ENCODE results near the gene NOVA1.
A peak's percentile ranks its signal among the peaks of the same experiment; 100 is the strongest.

NOVA1 gene

GRCh38 chr14:26444822-26445221 is 153.0 kb downstream of the NOVA1 start:
- peak; percentile 4 for DNase-seq (ENCODE audit: low spot score)

GRCh38 chr14:26443654-26444053 is 154.2 kb downstream of the NOVA1 start:
- no peak for DNase-seq (ENCODE audit: low spot score)

- DNase-seq (ENCODE audit: low spot score), result no peak
Measured at GRCh38 chr14:26429205-26429604, 168.6 kb downstream of the NOVA1 start.

GRCh38 chr14:26427097-26427496 is 170.7 kb downstream of the NOVA1 start:
- peak; percentile 9 for DNase-seq (ENCODE audit: low spot score)

GRCh38 chr14:26424537-26424936 is 173.3 kb downstream of the NOVA1 start:
- no peak for DNase-seq (ENCODE audit: low spot score)

- DNase-seq (ENCODE audit: low spot score), result no peak
Measured at GRCh38 chr14:26415618-26416123, 182.2 kb downstream of the NOVA1 start.

- DNase-seq (ENCODE audit: low spot score), result peak; percentile 53
Measured at GRCh38 chr14:26414926-26415325, 182.9 kb downstream of the NOVA1 start.

GRCh38 chr14:26414103-26414502 is 183.7 kb downstream of the NOVA1 start:
- no peak for DNase-seq (ENCODE audit: low spot score)

- DNase-seq (ENCODE audit: low spot score), result no peak
Measured at GRCh38 chr14:26412421-26412820, 185.4 kb downstream of the NOVA1 start.

GRCh38 chr14:26410189-26410685 is 187.6 kb downstream of the NOVA1 start:
- DNase-seq (ENCODE audit: low spot score), result no peak

GRCh38 chr14:26404927-26405326 is 192.9 kb downstream of the NOVA1 start:
- DNase-seq (ENCODE audit: low spot score), result no peak

GRCh38 chr14:26403760-26404159 is 194.1 kb downstream of the NOVA1 start:
- peak; percentile 70 for DNase-seq (ENCODE audit: low spot score)

- DNase-seq (ENCODE audit: low spot score), result no peak
Measured at GRCh38 chr14:26402126-26402525, 195.7 kb downstream of the NOVA1 start.

- no peak for DNase-seq (ENCODE audit: low spot score)
Measured at GRCh38 chr14:26401179-26401968, 196.5 kb downstream of the NOVA1 start.

- no peak for DNase-seq (ENCODE audit: low spot score)
Measured at GRCh38 chr14:26400373-26400772, 197.5 kb downstream of the NOVA1 start.

GRCh38 chr14:26398616-26399015 is 199.2 kb downstream of the NOVA1 start:
- DNase-seq (ENCODE audit: low spot score), result no peak

All from kidney tubule cell (primary cell).